ENCODE results near the gene INAFM2.

The INAFM2 gene

DNA sequence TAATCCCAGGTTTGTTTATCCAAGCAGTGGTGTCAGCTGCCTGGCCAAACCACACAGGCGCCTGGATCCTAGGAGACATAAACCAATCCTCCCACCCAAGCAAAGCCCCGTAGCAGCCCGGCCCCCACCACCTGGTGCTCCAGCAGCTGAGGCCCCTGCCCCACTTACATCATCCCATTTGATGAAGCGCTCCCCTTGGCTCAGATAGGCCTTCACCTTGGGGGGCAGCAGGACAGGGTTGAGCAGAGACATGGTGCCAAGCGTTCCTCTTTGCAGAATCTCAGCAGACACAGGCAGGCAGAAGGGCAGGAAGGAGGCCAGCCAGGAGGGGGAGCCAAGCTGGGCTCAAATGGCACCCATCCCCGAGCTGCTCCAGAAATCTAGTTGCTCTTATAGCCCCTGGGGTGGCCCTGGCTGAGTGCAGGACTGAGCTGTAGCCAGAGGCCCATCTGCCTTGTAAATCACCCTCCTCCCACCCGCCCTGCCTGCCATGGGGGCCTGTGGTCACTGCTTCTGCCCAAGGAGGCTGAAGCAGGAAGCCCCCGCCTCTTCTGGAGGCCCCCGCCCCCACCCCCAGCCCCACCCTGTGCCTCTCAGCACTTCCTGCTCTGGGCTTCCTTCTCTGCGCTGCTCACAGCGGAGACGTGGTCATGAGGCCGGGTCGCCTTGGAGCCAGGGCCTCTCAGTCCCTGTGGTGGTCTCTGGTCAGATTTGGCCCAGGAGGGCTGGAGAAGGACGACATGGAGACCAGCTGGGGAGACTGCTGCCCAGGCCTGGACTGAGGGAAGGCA, 15.9 kb upstream of the INAFM2 start, which contains the start of gene PLCB2:
PLCB2 (minus strand) TSS at position 515 of the 791 bp plus-strand sequence; CDS start at position 252, 263 bp downstream.
- DNase-seq = peak; percentile 72

DNA sequence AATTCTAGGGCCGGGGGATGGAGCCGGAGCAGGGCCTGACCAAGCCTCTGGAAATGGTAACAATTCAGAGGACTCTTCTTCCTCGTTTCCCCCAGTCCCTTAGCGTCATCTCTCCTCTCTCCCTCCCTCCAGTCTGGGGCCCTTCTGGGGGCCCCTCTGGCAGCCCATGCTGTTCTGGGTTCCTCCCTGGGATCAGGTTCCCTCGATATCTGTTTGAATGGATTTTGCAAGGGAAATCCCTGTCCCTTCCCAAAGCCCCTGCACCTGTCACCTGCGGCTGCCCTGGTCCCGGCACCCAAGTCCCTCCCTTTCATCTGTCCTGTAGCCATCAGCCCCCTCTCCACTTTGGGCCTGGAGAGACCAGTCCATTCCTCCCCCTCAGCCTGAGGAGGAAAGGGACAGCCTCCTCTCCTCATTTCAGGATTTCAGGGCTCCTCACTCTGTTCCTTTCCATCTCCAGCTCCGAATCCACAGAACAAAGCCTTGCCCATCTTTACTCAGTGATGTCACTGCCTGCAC, 14.1 kb upstream of the INAFM2 start:
- DNase-seq = no peak

DNA sequence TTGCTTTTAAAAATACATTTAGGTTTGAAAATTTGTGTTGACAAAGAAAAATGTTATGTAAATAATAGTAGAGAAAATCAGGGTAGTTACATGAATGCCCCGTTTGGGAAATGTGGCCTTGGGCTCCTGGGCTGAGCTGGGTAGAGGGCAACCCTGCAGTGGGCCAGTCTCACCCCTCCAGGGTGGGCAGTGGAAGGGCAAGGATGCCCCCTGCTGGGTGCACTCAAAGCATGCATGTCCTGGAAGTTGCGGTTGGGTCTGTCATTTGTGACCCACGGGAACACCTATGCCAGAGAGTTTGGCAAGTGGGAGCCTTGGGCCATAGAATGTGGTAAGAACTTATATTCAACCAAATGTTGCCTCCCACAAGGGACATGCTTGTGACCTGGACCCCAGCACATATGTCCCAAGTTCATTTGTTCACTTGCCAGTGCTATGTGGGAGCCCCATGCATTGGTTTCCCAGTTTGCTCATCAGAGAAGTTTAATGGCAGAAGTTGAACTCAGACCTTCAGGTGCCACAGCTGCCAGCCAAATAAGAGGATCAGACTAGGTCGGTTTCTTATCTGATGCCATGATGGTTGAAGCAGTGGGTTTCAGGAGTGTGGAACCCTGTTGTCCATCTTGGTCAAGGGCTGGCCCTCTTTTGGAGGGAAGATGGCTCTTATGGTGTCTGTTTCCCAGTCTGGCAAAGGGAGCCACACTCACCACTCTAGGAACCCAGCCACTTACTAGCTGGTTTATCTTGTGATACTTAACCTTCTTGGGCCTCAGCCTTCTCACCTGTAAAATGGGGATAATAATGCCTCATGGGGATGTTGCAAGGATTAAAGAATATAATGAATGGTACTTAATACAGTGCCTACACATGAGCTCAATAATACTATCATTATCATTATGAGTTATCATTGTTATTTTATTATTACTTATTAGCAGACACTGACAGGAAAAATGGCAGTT, 13.2 kb upstream of the INAFM2 start:
- DNase-seq = peak; percentile 69

DNA sequence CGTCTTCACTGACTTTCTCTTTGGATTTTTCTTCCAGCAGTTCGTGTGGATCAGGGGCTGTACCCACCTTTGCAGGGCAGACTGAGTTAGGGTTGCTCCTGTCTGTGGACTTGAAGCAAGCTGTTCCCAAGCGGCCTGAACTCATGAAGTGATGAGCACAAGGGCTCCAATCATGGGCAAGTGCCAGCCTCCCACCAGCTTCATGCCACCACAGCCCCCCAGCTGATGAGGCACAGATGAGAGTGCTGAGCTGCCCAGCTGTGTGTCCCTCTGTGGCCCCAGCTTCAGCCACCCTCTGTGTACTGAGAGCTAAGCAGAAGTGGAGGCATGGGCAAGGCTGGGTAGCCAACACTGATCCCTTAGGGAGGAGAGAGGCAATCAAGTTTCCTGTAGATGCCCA, 12.5 kb upstream of the INAFM2 start:
- DNase-seq = no peak

DNA sequence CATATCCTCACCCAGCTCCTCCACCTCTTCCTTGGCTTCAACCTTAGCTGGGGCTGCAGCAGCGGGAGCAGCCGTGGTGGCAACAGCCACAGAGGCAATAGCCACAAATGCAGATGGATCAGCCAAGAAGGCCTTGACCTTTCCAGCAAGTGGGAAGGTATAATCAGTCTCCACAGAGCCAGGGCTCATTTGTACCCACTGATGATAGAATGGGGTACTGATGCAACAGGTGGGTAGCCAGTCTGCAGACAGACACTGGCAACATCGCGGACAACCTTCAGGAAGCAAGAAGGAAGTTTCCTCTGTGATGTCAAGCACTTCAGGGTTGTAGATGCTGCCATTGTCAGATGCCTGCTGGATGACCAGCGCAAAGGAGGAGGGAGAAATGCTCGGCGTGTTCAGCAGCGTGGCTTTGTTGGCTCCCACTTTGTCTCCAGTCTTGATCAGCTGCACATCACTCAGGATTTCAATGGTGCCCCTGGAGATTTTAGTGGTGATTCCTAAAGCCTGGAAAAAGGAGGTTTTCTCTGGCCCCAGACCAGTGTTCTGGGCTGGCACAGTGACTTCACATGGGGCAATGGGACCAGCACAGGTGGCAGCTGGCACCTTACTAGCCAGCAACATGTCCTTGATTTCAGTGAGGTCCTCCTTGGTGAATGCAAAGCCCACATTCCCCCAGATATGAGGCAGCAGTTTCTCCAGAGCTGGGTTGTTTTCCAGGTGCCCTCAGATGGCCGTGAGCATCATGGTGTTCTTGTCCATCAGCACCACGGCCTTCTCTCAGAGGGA, 10.9 kb upstream of the INAFM2 start:
- DNase-seq = no peak

DNA sequence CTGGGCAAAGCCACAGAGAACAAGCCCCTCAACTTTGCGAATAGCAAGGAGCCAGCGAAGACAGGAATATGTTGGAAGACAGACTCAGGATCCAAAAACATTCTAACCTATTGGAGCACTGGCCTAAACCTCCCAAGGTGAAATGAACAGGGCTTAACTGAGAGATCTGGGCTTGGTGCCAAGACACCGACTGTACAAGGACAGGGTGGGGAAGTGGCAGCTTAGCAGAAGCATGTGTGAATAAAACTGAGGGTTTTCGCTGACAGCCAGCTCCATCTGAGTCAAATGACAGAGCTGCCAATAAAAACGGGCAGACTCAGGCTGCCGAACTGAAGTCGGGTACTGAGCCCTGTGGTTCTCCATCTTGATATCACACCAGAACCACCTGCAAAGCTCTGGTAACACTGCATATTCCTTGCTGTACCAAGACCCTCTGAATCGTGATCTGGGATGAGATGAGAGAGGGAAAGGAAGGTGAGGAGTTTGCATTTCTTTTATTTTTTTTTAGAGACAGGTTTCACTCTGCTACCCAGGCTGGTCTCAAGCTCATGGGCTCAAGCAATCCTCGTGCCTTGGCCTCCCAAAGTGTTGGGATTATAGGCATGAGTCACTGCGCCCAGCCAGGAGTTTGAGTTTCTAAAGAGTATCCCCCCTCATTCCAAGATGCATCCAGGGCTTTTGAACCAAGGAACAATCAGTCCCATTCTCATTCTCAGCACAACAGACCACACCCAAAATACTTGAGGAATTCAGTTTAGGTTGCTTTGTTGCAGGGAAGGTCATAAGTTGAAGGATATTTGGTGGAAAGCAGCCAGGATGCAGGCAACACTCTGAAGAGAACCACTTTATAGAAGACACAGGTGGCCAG, 9.7 kb upstream of the INAFM2 start:
- no peak for DNase-seq

DNA sequence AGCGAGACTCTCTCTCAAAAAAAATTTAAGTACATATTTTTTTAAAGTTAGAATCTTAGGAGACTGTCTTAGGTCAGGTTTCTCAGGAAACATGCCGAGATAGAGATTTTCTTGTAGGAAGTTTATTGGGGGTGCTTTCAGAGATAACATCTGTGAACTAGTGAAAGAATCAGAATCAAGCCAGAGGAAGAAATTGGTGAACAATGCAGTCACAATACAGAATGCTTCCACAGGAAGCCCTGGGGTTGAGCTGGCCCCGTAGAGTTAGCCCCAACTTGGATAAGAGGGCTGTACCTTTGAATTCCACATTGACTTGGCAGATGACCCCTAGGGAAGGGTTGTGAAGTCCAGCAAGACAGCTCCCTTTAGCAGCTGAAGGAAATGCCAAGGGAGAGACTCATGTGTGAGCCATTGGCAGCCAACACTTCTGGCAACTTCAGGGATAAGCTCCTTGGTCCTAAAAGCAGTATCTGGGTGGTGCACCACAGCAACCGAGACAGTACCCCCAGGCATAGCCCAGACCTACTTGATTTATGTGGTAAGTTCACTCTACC, 8.7 kb upstream of the INAFM2 start:
- DNase-seq = no peak

DNA sequence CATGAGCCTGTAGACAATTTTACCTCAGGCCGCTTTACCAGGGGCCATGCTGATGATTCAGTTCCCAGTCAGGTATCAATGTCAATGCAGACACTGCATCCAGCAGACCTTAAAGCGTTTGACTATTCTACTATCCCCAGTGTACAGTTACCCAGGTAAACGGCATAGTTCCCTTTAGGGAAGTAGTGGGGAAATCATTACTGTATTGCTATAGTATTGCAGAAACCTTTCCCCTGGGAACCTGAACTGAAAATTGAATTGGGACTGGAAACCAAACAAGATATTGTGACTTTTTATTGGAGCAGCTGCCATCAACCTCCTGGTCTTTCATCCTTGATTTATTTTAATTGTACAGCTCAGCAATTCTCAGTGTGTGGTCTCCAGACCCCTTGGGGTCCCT, 6.6 kb upstream of the INAFM2 start:
- DNase-seq = no peak

DNA sequence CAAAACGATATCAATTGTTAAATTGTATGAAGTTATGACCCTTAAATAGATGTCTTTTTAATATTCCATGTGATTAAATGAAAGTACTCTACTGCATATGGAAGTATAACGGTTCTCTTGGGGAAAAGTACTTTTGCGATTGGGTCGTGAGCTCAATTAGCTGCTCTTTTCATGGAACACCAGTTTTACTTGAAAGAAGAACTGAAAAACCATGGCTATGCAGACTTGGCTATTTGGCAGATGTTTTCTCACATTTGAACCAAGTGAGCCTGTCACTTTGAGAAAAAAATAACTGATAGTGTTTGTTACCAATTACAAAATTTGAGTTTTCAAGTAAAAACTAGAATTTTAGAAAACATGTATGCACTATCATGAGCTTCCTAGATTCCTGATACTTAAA, 5.9 kb upstream of the INAFM2 start:
- DNase-seq = no peak

DNA sequence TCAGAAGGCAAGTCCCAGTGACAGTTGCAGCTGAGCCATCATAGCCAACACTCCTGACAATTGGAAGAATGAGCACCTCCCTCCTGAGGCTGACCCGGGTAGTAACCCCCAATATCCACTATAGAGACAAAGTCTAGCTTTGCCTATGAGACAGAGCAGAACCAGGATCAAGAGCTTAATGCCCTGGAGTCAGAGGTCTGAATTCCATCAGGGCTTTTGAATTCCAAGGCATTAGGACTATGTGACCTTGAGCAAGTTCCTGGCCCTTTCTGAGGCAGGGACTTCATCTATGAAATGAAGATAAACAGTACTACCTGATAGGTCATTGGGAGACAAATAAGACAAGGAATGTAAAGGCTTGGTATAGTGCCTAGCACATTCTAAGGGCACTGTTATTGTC, 3.1 kb upstream of the INAFM2 start:
- DNase-seq = no peak

DNA sequence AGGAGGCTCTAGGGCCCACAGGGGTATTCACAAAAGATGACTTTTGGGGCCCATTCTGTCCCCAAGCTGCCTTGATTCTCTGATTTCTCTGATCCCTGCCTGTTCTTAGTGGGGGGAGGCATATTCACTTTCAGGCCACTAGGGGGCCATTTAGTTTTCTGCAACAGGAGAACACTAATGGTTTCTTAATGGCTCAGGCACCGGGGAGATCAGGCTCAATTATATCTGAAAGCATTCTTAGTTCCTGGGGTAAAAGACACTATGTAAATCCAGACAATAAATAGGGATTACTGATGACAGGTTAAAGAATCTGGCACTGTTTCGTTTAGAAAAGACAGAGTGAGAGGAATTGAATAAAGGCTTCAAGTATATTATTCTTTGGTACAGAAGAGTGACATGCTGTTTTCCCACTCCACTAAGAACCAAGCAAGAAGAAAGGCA, 2.5 kb upstream of the INAFM2 start:
- no peak for DNase-seq

DNA sequence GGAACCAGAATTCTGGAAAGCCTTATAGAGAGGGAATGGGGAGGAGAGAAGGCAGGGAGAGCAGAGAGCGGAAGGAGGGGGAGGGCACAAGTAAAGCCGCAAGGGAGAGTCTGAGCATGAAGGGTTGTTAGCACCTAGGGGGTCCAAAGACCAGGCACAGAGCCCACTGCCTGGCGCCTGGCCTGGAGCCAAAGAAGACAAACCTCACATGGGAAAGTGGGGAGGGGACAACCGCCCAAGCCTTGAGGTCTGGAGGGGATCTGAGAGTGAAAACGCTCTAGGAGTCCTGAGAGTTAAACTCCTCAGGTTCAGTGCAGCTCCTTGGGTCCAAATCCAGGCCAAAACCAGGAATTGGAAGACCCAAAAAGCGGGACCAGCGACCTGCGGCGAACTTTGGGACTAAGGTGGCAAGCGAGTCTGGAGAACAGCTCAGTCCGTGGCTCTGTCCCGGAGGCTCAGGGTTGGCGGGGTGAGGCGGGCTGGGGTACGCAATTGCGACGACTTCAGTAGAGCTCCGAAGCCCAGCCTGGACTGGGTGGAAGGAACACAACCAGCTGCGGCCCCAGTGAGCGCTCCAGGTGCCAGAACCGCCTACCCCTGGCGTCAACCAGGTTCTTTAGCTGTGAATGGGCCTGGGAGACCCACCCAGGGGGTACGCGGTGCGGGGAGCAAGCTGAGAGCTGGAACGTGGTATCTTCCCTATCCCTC, 807 bp upstream of the INAFM2 start:
- DNase-seq = no peak

DNA sequence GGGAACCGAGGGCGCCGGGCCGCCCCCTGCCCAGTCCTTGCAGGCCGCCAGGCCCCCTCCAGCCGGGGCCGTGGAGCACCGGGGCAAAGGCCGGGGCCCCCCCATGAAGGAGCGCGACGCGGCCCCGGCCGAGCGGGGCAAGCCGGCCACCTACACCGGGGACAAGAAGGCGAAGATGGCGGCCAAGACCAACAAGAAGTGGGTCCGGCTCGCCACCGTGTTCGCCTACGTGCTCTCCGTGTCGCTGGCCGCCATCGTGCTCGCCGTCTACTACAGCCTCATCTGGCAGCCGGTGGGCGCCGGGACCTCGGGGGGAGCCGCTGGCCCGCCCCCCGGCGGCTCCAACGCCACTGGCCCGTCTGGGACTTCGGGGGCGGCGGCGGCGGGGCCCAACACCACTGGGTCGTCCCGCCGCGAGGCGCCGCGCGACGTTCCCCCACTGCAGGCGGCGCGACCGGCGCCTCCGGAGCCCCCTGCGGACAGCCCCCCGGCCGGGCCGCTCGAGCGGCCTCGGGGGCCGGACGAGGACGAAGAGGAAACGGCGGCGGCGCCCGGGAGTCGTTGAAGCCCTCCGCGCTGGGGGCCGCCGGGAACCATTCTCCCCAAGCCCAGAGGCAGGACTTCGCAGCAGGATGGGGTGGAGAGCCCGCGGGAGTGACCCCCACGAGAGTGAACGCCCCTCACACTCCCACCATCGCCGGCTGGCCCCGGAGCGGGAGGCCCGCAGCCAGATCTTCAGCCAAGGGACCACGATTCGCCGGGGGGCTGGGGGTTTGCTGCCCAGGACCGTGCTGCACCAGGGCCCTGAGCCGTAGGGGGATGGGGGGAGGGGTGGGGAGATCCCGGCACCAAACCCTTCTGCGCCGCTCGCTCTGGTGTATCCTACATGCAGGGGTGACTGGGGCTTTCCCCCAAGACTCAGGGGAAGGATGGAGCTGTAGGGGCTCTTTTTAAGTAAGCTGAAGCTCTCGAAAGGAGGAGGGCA, 753 bp downstream of the INAFM2 start:
- no peak for DNase-seq

DNA sequence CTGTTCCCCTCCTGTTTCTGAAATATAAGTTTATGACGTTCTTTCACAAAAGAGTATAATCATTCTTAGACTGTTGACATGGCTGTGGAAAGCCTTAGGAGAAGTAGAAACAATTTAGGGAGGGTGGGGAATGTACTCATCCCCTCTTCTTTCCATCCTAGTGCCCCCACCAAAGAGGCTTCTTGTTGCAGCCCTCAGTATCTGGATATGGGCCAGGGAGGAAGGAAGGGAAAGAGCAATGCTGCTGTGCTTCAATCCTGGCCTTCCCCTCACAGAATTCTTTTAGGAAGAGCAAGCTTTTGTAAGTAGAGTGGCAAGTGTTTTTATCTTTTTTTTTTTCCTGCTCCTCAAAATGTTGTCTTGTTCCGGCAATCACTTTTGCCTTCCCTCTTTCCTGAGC, 1.7 kb downstream of the INAFM2 start:
- DNase-seq = no peak

DNA sequence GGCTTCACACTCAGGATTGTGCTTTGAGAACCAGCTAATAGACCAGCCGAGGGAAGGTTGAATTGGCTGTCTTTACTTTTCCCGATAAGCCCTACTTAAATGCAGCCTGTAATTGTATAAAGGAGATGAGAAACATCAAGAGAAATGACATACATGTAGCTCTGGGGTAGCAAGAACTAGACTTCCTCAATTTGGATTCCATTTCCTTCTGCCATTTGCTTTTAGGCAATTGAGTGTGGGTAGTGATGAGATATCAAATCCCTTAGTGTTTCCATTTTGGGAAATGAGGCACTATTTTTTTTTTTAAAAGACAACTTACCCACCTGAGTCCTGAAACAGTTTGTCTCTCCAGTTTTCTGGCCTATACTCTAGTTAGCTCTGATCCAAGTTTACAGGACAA, 2.2 kb downstream of the INAFM2 start:
- no peak for DNase-seq

DNA sequence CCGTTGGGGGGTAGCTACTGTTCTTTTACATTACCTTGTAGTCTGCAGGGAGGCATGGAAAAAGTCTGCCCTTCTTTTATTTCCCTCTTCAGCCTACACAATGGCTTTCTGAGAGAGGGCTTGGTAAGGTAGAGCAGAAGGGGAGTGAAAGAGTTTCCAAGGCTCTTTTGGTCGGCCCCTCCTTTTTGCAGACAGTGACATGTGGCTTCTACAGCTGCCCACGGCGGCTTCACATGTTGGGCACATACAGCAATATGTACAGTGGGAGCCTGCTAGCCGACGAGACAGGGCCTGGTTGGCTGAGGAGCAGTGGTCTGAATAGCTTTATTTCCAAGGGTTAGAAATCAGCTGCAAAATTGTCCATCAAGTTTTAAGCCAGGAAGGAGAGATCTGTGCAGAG, 4.0 kb downstream of the INAFM2 start:
- no peak for DNase-seq

DNA sequence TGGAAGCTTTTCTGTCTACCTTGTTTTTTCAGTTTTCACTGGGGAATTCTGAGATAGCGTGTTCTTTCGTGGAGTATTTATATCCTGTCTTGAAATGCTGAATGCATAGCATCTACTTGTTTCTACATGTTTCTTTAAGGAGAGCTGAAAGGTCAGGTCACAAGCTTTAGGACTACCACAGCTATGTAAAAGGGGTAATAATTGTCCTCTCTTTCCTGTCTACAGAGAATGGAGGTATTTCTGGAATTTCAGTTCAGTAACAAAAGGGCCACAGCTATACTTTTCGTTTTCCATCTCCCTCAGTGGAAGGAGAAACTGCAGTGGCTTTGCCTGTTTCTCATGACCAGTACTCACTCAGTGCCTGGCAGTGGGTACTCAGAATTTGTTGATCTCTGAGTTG, 4.7 kb downstream of the INAFM2 start:
- DNase-seq = no peak

DNA sequence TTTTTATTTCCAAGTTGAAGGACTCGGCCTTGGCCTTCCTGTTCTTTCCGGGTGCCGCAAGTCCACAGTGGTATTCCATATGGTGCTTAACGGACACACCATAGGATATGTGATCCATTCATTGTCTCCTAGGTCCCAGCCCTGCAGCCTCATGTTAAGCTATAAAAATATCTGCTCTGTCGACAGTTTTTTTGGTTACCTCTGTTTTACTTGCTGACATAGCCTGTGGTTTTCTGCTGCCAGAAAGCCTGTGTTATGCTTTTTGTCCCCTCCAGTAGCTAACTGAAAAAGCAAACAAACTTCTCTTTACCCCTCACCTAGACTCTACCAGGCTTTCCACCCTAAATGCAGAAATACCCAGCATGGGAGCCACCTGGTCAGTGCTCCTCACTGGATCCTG, 5.3 kb downstream of the INAFM2 start:
- DNase-seq = no peak

DNA sequence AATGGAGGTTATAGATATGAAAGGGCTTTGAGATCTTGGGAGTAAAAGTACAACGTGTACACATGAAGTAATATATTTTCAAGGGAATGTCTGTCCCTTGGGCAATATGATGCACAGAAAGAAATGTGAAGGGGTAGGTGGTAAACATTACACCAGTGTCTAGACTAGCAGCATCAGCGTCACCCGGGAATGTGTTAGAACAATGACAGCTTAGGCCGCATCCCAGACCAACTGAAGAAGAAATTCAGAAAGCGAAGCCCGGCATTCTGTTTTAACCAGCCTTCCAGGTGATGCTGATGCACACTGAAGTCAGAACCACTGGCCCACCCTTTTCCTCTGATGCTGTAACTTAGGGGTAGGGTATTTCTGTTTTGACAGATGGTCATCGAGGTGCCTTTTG, 6.3 kb downstream of the INAFM2 start:
- DNase-seq = no peak

Measured in femur (tissue), 1 donor.